IPS DF 6.9 (cell line): Measurements from ENCODE around the gene POP5.

Experiments
- DNase-seq: peaks from one replicate; pipeline ENCODE4 v3.0.0-alpha.2; 2013; ENCODE audit warnings: low read depth, low spot score
- H3K27ac ChIP-seq: one replicate; pipeline ENCODE4 v1.5.1; 2013; ENCODE audit warnings: low read length, control low read depth
- H3K27me3 ChIP-seq: 2 replicates; pipeline ENCODE4 v1.6.1; 2013; ENCODE audit warnings: mild to moderate bottlenecking, low read length; ENCODE audit not compliant: control insufficient read depth, insufficient read depth
- H3K36me3 ChIP-seq: 2 replicates; pipeline ENCODE4 v1.6.1; 2013; ENCODE audit warnings: low read length; ENCODE audit not compliant: control insufficient read depth, insufficient read depth
- H3K4me1 ChIP-seq: 2 replicates; pipeline ENCODE4 v1.6.1; 2013; ENCODE audit warnings: low read length; ENCODE audit not compliant: control insufficient read depth, insufficient read depth
- H3K4me3 ChIP-seq: 2 replicates; pipeline ENCODE4 v1.5.1; 2013; ENCODE audit warnings: mild to moderate bottlenecking, low read length
- H3K9me3 ChIP-seq: 2 replicates; pipeline ENCODE4 v1.6.1; 2013; ENCODE audit warnings: low read length, inconsistent platforms; ENCODE audit not compliant: control insufficient read depth, insufficient read depth
- WGBS: extraction: QIAGEN DNeasy Blood & Tissue Kit; methylation state at CpG from one replicate; pipeline ENCODE4 v1.1.7; 2013; ENCODE audit warnings: mixed read lengths, missing lambda C conversion rate; ENCODE audit not compliant: insufficient read length, insufficient coverage; 5-methylcytosine and 5-hydroxymethylcytosine counted together

The POP5 gene

GRCh38 chr12:120571299-120571698 lies 9.9 kb downstream of the POP5 start:
- no peak overlapping the region for H3K27ac ChIP-seq
- H3K4me3 ChIP-seq: no peak overlapping the region
- no peak for DNase-seq
- H3K27me3 ChIP-seq: no peaks in the 10 kb centered on the region
- H3K4me1 ChIP-seq: no peaks in the 10 kb centered on the region
- no CpG with 5 or more reads among the region's 5 CpGs for WGBS
- H3K9me3 ChIP-seq: no peaks in the 10 kb centered on the region
- H3K36me3 ChIP-seq: peaks cover 17% of the 10 kb centered on the region; the same call in 1 of the 2 replicates

- DNase-seq: no peak
- no peak overlapping the region for H3K4me3 ChIP-seq
- H3K9me3 ChIP-seq: no peaks in the 10 kb centered on the region
- H3K4me1 ChIP-seq: no peaks in the 10 kb centered on the region
- WGBS: no CpG with 5 or more reads among the region's 11 CpGs
- H3K27ac ChIP-seq: no peak overlapping the region
- H3K36me3 ChIP-seq: peaks cover 23% of the 10 kb centered on the region; the same call in 1 of the 2 replicates
- H3K27me3 ChIP-seq: no peaks in the 10 kb centered on the region
Observed at GRCh38 chr12:120563495-120563894, 17.7 kb downstream of the POP5 start.

- H3K36me3 ChIP-seq: peaks cover 24% of the 10 kb centered on the region; the same call in 1 of the 2 replicates
- no CpG with 5 or more reads among the region's 8 CpGs for WGBS
- H3K9me3 ChIP-seq: no peaks in the 10 kb centered on the region
Observed at GRCh38 chr12:120562906-120563305, 18.3 kb downstream of the POP5 start.

GRCh38 chr12:120557589-120557988 lies 23.6 kb downstream of the POP5 start:
- DNase-seq: no peak
- H3K27ac ChIP-seq: no peak overlapping the region
- H3K4me3 ChIP-seq: no peak overlapping the region
- H3K9me3 ChIP-seq: no peaks in the 10 kb centered on the region
- WGBS: no CpG with 5 or more reads among the region's 2 CpGs
- H3K36me3 ChIP-seq: peaks cover 7% of the 10 kb centered on the region; the same call in 1 of the 2 replicates
- no peaks in the 10 kb centered on the region for H3K4me1 ChIP-seq
- no peaks in the 10 kb centered on the region for H3K27me3 ChIP-seq

More at GRCh38 chr12:120562906-120563305, 18.3 kb downstream of the POP5 start:
- no peak for DNase-seq
- Histone ChIP-seq H3K4me1 (no peaks in the 10 kb centered on the region), H3K27me3 (no peaks in the 10 kb centered on the region), H3K4me3 (no peak overlapping the region), H3K27ac (no peak overlapping the region)

- peaks cover 9% of the 10 kb centered on the region; the same call in 1 of the 2 replicates for H3K36me3 ChIP-seq
- no CpG with 5 or more reads among the region's 1 CpG for WGBS
- no peak overlapping the region for H3K4me3 ChIP-seq
- H3K4me1 ChIP-seq: no peaks in the 10 kb centered on the region
- H3K9me3 ChIP-seq: no peaks in the 10 kb centered on the region
- H3K27me3 ChIP-seq: no peaks in the 10 kb centered on the region
- no peak for DNase-seq
- no peak overlapping the region for H3K27ac ChIP-seq
Observed at GRCh38 chr12:120554678-120555077, 26.5 kb downstream of the POP5 start.

- no peaks in the 10 kb centered on the region for H3K4me1 ChIP-seq
- no peaks in the 10 kb centered on the region for H3K9me3 ChIP-seq
- no CpG with 5 or more reads among the region's 3 CpGs for WGBS
- no peaks in the 10 kb centered on the region for H3K27me3 ChIP-seq
- no peak for DNase-seq
- H3K4me3 ChIP-seq: no peak overlapping the region
- no peak overlapping the region for H3K27ac ChIP-seq
- peaks cover 11% of the 10 kb centered on the region; the same call in 1 of the 2 replicates for H3K36me3 ChIP-seq
Observed at GRCh38 chr12:120546050-120546386, 35.2 kb downstream of the POP5 start.

- DNase-seq: no peak
- WGBS: 100% methylated on average over 2 of the region's 3 CpGs
- H3K4me1 ChIP-seq: no peaks in the 10 kb centered on the region
- H3K27me3 ChIP-seq: no peaks in the 10 kb centered on the region
- H3K4me3 ChIP-seq: no peak overlapping the region
- peaks cover 11% of the 10 kb centered on the region; the same call in 1 of the 2 replicates for H3K36me3 ChIP-seq
- no peak overlapping the region for H3K27ac ChIP-seq
- H3K9me3 ChIP-seq: no peaks in the 10 kb centered on the region
Observed at GRCh38 chr12:120544691-120545090, 36.5 kb downstream of the POP5 start.

GRCh38 chr12:120542166-120542565 lies 39.0 kb downstream of the POP5 start:
- WGBS: no CpG with 5 or more reads among the region's 5 CpGs
- DNase-seq: no peak
- H3K9me3 ChIP-seq: no peaks in the 10 kb centered on the region
- H3K4me3 ChIP-seq: no peak overlapping the region
- H3K4me1 ChIP-seq: no peaks in the 10 kb centered on the region
- H3K36me3 ChIP-seq: peaks cover 5% of the 10 kb centered on the region; the same call in 1 of the 2 replicates
- no peaks in the 10 kb centered on the region for H3K27me3 ChIP-seq
- no peak overlapping the region for H3K27ac ChIP-seq

- Histone ChIP-seq H3K27me3 (no peaks in the 10 kb centered on the region), H3K9me3 (no peaks in the 10 kb centered on the region), H3K36me3 (no peaks in the 10 kb centered on the region), H3K27ac (no peak overlapping the region), H3K4me3 (no peak overlapping the region), H3K4me1 (no peaks in the 10 kb centered on the region)
- WGBS: no CpG with 5 or more reads among the region's 3 CpGs
- DNase-seq: no peak
Observed at GRCh38 chr12:120540445-120540844, 40.8 kb downstream of the POP5 start.

- Histone ChIP-seq H3K4me1 (no peaks in the 10 kb centered on the region), H3K9me3 (no peaks in the 10 kb centered on the region), H3K4me3 (no peak overlapping the region), H3K27me3 (no peaks in the 10 kb centered on the region), H3K27ac (no peak overlapping the region), H3K36me3 (no peaks in the 10 kb centered on the region)
- no peak for DNase-seq
- no CpG with 5 or more reads among the region's 1 CpG for WGBS
Observed at GRCh38 chr12:120539303-120539702, 41.9 kb downstream of the POP5 start.
